ENCODE measurements around the gene LRMDA. TPM values are rescaled to one million over a fixed set of nuclear protein-coding genes. Genes with fewer than 3 reads are reported as not detected.

The LRMDA gene
- total and polyA plus RNA-seq, 2 of the 4 experiments (the other 2 are of a cell fraction), result 0.07 TPM; not detected in 1

DNA sequence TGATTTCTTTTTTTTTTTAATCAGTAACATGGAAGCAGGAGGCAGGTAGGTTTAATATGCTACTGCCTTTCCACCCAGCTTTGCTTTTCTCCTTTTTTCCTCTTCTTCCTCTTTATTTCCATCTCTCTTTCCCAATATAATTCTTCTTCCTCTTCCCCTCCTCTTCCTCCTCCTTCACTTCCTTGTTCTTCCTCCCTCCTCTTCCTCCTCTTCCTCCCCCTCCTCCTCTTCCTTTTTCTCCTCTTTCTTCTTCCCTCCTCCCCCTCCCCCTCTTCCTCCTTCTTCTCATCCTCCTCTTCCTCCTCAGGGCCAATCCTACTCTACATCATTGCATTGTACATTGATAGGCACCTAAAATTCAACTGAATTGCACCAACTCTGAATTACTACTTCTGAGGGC lies 41.2 kb upstream of the LRMDA start:
- Histone ChIP-seq H3K4me2 (ENCODE audit: low read depth, low read length) (no peak overlapping the region), H3K4me1 (ENCODE audit: control insufficient read depth, insufficient read depth, low read length) (peaks cover 8% of the 10 kb centered on the region; the same call in 1 of the 2 replicates), H2AK9ac (replicated peaks; ENCODE audit: low read depth, low read length, poor library complexity) (no peak overlapping the region), H3K9me1 (ENCODE audit: insufficient read depth, low read length) (peaks cover 5% of the 10 kb centered on the region; the same call in 1 of the 2 replicates), H2BK15ac (ENCODE audit: low read depth, low read length) (no peak overlapping the region), H4K91ac (ENCODE audit: insufficient read depth, low read depth, low read length) (no peak overlapping the region), H3K27me3 (ENCODE audit: control insufficient read depth, insufficient read depth, low read length) (no peaks in the 10 kb centered on the region), H2BK5ac (ENCODE audit: low read depth, low read length, poor library complexity, severe bottlenecking) (no peak overlapping the region), H3K18ac (ENCODE audit: low read depth, low read length) (no peak overlapping the region), H3K9ac (ENCODE audit: low read depth, low read length) (no peak overlapping the region), H3K4ac (ENCODE audit: low read depth, low read length) (no peak overlapping the region), H2AFZ (replicated peaks; ENCODE audit: low read length, poor library complexity) (no peak overlapping the region), H3K79me1 (ENCODE audit: low read depth in 1 of 2, low read length in 2 of 2) (peaks cover 3 to 10% of the 10 kb centered on the region in 2 experiments), H3K56ac (ENCODE audit: extremely low read depth, insufficient read depth, low read length) (no peak overlapping the region), H3K23ac (ENCODE audit: low read depth, low read length) (no peak overlapping the region), H2BK20ac (ENCODE audit: low read depth, low read length) (no peak overlapping the region), H4K8ac (ENCODE audit: low read depth in 2 of 2, low read length in 2 of 2) (no peak overlapping the region), H3K14ac (replicated peaks; ENCODE audit: low read depth, low read length) (no peak overlapping the region), H2BK120ac (ENCODE audit: low read depth, low read length) (no peak overlapping the region), H3K36me3 (ENCODE audit: control insufficient read depth, insufficient read depth, low read length) (peaks cover 11% of the 10 kb centered on the region), H4K5ac (ENCODE audit: low read depth, low read length) (no peak overlapping the region), H4K20me1 (ENCODE audit: insufficient read depth, low read length) (no peaks in the 10 kb centered on the region), H2AK5ac (ENCODE audit: low read depth, low read length) (no peak overlapping the region), H3K27ac (ENCODE audit: insufficient read depth, low read length) (no peak overlapping the region), H3K4me3 (ENCODE audit: insufficient read depth, low read depth, low read length) (no peak overlapping the region), H3K9me3 (ENCODE audit: control insufficient read depth, insufficient read depth, low read length) (peaks cover 10% of the 10 kb centered on the region)
- DNase-seq, result no peak
- CTCF ChIA-PET, result no interaction called here
- POLR2A ChIA-PET (ENCODE audit: unreplicated experiment), result no interaction called here
- no peak for TF ChIP-seq FOS (IDR thresholded peaks at IDR 0.05; ENCODE audit: low read depth, low read length)
- no peak for TF ChIP-seq MXI1 (IDR thresholded peaks at IDR 0.05; ENCODE audit: borderline replicate concordance, low read depth, low read length)
- TF ChIP-seq BHLHE40 (IDR thresholded peaks at IDR 0.05; ENCODE audit: low read depth, low read length), result no peak
- no peak for TF ChIP-seq SMC3 (IDR thresholded peaks at IDR 0.05; ENCODE audit: low read depth, low read length)
- TF ChIP-seq POLR2A (IDR thresholded peaks at IDR 0.05; ENCODE audit: low read depth, low read length), result no peak
- TF ChIP-seq, protein P1, sequence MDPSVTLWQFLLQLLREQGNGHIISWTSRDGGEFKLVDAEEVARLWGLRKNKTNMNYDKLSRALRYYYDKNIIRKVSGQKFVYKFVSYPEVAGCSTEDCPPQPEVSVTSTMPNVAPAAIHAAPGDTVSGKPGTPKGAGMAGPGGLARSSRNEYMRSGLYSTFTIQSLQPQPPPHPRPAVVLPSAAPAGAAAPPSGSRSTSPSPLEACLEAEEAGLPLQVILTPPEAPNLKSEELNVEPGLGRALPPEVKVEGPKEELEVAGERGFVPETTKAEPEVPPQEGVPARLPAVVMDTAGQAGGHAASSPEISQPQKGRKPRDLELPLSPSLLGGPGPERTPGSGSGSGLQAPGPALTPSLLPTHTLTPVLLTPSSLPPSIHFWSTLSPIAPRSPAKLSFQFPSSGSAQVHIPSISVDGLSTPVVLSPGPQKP (IDR thresholded peaks at IDR 0.05; ENCODE audit: borderline replicate concordance, low read depth, low read length), result no peak
- intact Hi-C loops (cut with micrococcal nuclease), result no loop called here
- dilution Hi-C loops (cut with HindIII; ENCODE audit: low sequenced_read_pairs, unreplicated experiment), result no loop called here
- ATAC-seq (ENCODE audit: low read depth), result no peak
- no TSS peak for BruUV-seq (replicated peaks)
- in situ Hi-C loops (cut with MboI; ENCODE audit: low sequenced_read_pairs), result loop anchor here (10.0 kb wide), 1 partner anchor 95 kb away; no protein-coding TSS in a partner anchor

Data from IMR-90 (cell line).